RWPE1 (cell line): ENCODE results near the gene MAL.

Experiments
- CTCF ChIA-PET: fragments of 350-600 bp; sonication (Branson Sonifier 250); formaldehyde crosslinking; extraction: SDS; loops from one replicate; lab custom pipeline; 2021; lab: Yijun Ruan, JAX
- POLR2A ChIA-PET: fragments of 400-600 bp; formaldehyde crosslinking; extraction: SDS; loops from one replicate; lab custom pipeline; 2020; ENCODE audit warnings: antibody characterized with exemption; ENCODE audit not compliant: low non-redundant PET; lab: Yijun Ruan, JAX
- DNase-seq: peaks from one replicate; pipeline ENCODE4 v3.0.0; 2012; ENCODE audit warnings: low spot score
- H3K27ac ChIP-seq: fragments of 450-650 bp; 2 replicates; pipeline ENCODE4 v1.5.1; 2017
- TF ChIP-seq, protein P1 (sequence below): fragments of 450-650 bp; conservative IDR thresholded peaks from 2 replicates; pipeline ENCODE4 v1.5.1; 2017; ENCODE audit warnings: low read depth, mild to moderate bottlenecking

Gene MAL

GRCh38 chr2:94982675-94983074 lies 42.8 kb upstream of the MAL start:
- ChIA-PET POLR2A (no interaction called here), CTCF (interaction anchor here (1.8 kb wide), 1 partner anchor 26 kb away, joined by 4 read pairs; no protein-coding TSS in a partner anchor)
- no peak overlapping the region for H3K27ac ChIP-seq
- TF ChIP-seq, protein P1, sequence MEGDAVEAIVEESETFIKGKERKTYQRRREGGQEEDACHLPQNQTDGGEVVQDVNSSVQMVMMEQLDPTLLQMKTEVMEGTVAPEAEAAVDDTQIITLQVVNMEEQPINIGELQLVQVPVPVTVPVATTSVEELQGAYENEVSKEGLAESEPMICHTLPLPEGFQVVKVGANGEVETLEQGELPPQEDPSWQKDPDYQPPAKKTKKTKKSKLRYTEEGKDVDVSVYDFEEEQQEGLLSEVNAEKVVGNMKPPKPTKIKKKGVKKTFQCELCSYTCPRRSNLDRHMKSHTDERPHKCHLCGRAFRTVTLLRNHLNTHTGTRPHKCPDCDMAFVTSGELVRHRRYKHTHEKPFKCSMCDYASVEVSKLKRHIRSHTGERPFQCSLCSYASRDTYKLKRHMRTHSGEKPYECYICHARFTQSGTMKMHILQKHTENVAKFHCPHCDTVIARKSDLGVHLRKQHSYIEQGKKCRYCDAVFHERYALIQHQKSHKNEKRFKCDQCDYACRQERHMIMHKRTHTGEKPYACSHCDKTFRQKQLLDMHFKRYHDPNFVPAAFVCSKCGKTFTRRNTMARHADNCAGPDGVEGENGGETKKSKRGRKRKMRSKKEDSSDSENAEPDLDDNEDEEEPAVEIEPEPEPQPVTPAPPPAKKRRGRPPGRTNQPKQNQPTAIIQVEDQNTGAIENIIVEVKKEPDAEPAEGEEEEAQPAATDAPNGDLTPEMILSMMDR, result no peak
- DNase-seq, result peak; percentile 17

- no peak overlapping the region for H3K27ac ChIP-seq
- ChIA-PET POLR2A (no interaction called here), CTCF (interaction anchor here (0.6 to 1.3 kb wide), 3 partner anchors 27 to 94 kb away, joined by 3 to 11 read pairs (median 3); no protein-coding TSS in a partner anchor)
- TF ChIP-seq, protein P1, result no peak
- no peak for DNase-seq
Observed at GRCh38 chr2:94984964-94985575, 40.4 kb upstream of the MAL start.

GRCh38 chr2:94985636-94986035 lies 39.9 kb upstream of the MAL start:
- ChIA-PET POLR2A (no interaction called here), CTCF (interaction anchor here (0.7 to 1.3 kb wide), 5 partner anchors 8 to 94 kb away, joined by 3 to 11 read pairs (median 4); no protein-coding TSS in a partner anchor)
- no peak for DNase-seq
- TF ChIP-seq, protein P1, result no peak
- no peak overlapping the region for H3K27ac ChIP-seq

DNA sequence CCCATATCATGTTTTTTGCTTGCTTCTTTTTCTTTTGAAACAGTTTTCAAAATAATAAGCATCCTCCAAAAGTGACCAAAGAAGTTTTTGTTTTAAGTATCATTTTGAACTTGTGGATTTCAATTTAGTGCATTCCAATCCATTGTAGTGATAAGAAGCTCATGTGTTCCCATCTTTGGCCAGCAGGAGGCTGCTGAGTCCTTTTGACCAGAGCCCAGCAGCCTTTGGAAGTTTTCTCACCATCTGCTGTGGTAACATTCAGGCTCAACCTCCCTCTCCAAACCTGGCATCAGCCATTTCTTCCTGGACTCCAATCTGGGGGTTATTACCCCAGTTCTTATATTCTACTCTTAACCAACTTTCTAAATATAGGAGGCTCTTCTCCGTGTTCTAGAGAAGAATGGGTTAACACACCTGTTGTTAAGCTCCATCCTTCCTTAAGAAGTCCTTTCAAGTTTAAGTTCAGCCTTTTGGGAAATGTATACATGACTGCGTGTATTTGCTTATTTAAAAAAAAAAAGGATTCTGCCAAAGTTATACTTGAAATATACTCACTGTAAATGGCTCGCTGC lies 39.0 kb upstream of the MAL start:
- H3K27ac ChIP-seq, result no peak overlapping the region
- ChIA-PET CTCF (interaction anchor here (0.6 to 1.3 kb wide), 10 partner anchors 9 to 130 kb away, joined by 3 to 6 read pairs (median 3); no protein-coding TSS in a partner anchor), POLR2A (no interaction called here)
- peak; percentile 61 for DNase-seq
- TF ChIP-seq, protein P1, result peak; percentile 63

DNA sequence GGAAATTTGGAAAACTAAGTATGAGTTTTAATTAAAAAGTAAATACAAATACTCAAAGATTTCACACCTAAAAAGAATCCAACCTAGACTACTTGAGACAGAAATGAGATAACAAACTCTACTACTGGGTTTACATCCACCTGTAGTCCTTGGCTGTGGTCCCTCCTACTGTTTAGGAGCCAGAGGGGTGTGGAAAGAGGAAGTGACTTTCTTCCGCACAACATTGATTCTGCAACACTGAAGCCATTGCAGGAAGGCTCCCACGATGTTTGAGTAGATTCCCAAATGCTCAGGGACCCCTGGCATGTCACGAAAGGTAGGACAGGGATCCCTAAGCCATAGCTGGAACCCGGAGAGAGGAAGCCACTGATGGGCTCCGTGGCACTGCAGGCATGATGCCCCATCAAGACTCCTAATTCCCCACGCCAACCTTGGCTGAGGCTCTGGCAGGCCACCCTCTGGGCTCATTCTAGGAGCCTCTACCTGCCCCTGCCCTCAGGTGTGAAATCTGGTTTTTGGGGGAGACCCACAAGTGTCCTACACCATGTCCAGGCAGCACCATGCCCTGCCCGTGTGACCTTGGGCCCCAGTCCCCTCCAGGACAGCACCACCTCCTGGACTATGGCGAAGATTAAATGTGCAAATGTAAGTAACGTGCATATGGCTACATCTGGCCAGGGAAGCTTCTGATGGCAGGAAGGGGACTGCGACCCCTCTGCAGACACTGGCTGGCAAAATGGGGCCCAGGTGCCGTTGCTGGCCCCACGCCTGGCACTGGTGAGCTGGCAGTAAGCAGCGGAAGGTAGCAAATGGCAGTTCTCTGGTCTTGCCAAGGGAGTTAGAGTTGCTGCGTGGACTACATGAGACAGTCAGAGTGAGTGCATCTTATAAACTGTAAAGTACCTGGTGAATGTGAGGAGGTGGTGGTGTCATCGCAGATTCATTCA lies 38.2 kb upstream of the MAL start:
- ChIA-PET POLR2A (no interaction called here), CTCF (interaction anchor here (1.2 to 1.3 kb wide), 3 partner anchors 9 to 56 kb away, joined by 3 to 6 read pairs (median 3); no protein-coding TSS in a partner anchor)
- TF ChIP-seq, protein P1, result no peak
- DNase-seq, result no peak
- no peak overlapping the region for H3K27ac ChIP-seq

- TF ChIP-seq, protein P1, result no peak
- no peak overlapping the region for H3K27ac ChIP-seq
- ChIA-PET POLR2A (no interaction called here), CTCF (interaction anchor here (0.6 kb wide), 2 partner anchors 92 to 173 kb away, joined by 3 to 5 read pairs; no protein-coding TSS in a partner anchor)
- no peak for DNase-seq
Observed at GRCh38 chr2:94990956-94991355, 34.6 kb upstream of the MAL start.
